Measurements from ENCODE around the gene KRT84.

The KRT84 gene

DNA sequence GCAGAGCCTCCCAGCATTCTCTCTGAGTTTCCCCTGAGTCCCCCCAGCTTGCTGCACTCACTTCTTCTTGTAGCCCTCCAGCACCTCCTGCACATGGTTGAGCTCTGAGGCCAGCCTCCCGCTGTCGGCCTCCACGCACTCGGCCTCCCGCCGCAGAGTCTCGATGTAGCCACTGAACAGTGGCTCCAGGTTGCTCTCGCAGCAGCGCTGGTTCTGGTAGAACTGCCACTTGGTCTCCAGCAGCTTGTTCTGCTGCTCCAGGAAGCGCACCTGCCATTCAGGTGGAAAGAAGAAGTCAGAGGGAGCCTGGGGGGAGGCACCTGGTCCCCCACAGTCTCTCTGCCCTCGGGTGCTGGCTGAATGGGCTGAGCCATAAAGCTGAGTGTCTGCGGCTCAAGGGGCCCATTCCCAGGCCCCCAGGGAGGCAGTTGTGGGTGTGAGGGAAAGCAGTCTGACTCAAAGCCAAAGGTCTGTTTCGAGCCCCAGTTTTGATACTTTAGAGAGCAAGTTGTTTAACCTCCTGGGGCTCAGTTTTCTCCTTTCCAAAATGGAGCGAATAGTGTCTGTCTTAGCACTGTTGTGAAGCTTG lies 20.5 kb downstream of the KRT84 start:
- DNase-seq (ENCODE audit: low read depth), result no peak
- no peak overlapping the region for H3K4me3 ChIP-seq (ENCODE audit: low read depth, low read length)

DNA sequence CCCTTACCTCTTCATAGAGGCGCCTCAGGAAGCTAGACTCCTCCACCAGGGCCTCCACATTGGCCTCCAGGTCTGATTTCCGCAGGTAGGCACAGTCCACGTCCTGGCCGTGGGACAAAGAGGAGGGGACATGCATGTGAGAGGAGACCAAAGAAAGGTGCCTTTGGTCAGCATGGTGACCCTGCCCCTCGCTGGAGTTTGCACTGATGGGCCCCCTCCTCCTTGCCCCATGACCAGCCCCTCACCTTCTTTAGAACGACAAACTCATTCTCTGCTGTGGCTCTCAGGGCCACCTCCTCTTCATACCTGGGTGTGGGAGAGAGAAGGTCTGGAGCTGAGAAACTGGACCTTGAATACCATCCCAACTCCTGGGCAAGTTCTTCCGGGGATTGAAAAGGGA lies 21.4 kb downstream of the KRT84 start:
- DNase-seq (ENCODE audit: low read depth), result no peak
- H3K4me3 ChIP-seq (ENCODE audit: low read depth, low read length), result no peak overlapping the region

DNA sequence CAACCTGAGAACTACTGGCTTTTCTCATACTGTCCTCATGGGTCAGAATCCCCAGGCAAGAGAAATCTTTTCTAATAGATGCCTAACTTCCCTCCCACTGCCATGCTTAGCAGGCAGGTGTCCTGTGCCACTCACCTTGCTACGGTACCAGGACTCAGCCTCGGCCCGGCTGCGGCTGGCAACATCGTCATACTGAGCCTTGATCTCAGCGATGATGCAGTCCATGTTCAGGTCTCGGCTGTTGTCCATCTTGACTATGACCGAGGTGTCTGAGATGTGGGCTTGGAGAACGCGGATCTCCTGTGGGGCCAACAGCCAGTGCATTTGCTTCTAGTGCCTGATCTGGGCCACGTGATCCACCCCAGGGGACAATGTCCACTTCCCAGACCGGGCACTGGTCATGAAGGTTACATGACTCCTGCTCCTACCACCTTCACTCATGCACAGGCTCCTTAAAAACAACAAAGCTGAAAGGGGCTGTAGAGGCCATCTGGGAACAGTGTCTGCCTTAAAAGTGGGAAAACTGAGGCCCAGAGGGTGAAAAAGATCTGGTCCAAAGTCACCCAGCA lies 22.3 kb downstream of the KRT84 start:
- no peak for DNase-seq (ENCODE audit: low read depth)
- H3K4me3 ChIP-seq (ENCODE audit: low read depth, low read length), result no peak overlapping the region

DNA sequence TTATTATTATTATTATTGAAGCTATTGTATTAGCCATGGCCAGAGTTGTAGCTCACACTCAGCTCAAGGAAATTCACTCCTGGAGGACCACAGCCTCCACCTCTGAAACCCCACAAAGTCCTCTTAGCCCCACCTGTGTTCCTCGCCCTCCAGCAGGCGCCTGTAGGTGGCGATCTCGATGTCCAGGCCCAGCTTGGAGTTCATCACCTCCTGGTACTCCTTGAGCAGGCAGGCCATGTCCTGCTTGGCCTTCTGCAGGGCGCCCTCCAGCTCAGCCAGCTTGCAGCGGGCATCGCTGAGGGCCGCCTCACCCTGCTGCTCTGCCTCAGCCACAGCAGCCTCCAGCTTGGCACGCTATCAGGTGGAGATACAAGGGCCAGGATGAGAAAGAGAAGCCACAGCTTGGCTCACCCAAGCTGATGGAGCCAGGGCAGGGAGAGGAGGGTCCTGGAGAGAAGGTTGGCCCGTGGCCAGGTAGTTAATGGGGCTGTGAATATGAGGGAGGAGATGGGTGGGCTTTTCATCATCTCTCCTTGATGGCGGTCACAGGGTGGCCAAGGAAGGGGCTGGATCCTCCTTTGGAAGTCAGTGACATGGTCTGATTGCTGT lies 23.2 kb downstream of the KRT84 start:
- no peak for DNase-seq (ENCODE audit: low read depth)
- no peak overlapping the region for H3K4me3 ChIP-seq (ENCODE audit: low read depth, low read length)

DNA sequence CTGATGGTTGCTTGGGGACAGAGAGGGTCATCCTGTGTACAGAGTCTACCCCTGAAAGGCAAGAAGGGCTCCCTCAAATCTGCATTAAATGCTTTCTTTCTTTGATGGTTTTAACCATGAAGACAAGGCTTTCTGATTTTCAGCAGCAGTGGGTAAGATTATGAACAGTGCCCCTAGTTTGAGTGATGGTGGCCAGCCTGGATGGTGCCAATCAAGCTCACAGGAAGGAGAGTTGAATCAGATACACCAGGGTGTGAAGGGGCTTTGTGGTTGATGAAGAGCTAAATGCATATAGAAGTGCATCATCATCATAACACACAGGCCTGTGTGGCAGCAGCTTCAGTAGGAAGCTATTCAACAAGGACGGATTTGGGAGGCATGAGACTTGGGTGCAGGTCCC lies 23.9 kb downstream of the KRT84 start:
- DNase-seq (ENCODE audit: low read depth), result no peak
- no peak overlapping the region for H3K4me3 ChIP-seq (ENCODE audit: low read depth, low read length)

DNA sequence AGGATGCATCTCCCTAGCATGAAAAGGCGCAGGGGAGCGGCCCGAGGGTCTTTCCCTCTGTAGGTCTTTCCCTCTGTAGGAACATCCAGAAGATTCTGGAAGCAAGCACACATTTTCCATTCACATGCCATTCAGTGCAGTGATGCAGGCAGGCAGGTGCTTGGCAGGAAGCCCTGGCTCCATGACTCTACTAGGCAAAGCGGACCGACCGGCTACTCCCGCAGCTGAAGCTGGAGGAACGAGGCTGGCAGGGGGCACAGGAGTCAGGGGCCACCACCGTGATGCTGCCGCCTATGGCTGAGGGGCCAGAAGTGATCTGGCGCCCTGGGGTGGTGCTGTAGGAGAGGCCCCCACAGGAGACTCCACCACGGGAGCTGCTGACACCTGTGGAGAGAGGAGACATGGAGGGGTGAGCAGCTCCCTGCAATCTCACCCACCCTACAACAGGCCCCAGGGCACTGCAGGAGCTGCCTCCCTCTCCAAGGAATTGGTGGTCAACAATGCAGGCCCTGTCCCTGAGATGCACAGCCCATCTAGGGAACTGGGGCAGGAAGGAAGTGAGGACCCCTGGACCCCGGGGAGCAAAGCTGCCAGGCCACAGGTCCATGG lies 24.7 kb downstream of the KRT84 start:
- no peak for DNase-seq (ENCODE audit: low read depth)
- no peak overlapping the region for H3K4me3 ChIP-seq (ENCODE audit: low read depth, low read length)

DNA sequence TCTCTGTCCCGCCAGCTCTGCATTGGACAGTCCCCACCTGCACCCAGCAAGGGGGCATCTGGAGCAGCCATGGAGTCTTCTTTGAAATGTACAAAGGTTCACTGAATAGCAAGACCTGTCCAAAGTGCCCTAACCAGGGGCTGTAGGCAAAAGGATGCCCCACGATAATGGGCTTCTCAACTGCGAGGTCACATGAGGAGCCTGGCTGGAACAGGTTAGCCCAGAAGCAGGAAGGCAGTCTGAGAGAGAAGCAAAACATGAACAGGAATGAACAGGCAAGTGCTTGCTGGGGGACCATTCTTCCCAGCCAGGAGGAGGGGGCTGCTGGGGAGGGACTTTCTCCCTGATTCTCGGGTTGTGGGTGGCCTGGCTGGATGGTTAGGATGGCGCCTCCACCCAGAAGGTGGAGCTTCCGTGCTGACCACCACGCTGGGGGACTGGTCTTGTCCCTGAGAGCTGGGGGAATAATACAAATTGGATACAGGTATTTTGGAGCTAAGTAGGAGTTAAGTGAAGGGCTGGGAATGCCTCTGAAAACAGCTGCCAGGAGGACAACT lies 25.3 kb downstream of the KRT84 start:
- H3K4me3 ChIP-seq (ENCODE audit: low read depth, low read length), result no peak overlapping the region
- no peak for DNase-seq (ENCODE audit: low read depth)

DNA sequence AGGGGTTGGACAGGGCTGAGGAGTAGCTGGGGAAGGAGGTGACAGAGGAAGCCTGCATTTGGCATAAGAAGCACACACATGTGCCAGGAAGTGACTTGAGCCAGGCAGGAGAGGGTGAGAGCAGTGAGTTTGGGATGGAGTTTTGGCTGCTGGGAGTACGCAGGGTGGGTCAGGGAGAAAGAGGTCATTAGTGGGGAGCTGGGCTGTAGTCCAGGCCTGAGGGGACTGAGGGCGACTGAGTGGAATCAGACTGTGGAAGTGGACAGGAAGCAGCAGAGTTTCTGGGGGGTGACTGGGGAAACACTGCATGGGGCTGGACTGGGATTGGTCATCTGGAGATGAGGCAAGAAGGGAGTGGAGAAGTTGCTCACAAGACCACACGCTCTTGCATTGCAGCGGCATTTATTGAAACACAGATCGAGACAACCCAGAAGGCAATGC lies 25.8 kb downstream of the KRT84 start:
- no peak for DNase-seq (ENCODE audit: low read depth)
- no peak overlapping the region for H3K4me3 ChIP-seq (ENCODE audit: low read depth, low read length)

DNA sequence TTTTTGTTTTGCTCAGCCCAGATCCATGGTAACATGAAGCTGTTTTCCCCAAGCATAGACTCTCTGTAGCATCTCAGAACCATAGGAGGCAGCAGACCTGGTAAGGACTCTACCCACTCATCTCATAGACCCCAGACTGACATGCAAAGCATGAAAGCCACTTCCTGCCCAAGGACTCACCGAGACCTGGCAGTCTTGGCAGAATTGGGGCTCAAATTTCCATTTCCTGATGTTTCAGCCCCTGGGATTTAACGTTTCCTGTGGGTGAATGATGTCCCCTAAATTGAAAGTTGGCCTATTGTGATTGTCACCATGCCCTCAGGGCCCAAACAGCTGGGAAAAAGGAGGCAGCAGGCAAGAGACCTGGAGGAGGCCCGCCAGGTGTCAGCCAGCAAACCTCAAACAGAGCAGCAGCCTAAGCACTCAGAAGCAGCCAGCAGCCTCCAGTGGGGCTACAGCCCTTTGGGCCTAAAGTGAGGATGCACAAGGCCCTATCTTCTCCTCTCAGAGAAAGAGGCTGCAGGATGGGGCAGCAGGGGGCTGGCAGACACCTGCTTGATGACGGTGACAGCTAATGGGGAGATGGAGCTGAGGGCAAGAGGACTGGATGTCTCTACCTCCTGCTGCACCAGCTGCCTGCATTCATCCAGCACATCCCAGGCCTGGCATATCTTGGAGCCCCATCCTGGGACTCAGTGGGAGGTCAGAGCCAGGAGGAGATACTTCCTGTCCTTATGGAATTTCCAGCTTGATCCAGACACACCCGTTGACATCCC lies 26.7 kb downstream of the KRT84 start:
- no peak for DNase-seq (ENCODE audit: low read depth)

DNA sequence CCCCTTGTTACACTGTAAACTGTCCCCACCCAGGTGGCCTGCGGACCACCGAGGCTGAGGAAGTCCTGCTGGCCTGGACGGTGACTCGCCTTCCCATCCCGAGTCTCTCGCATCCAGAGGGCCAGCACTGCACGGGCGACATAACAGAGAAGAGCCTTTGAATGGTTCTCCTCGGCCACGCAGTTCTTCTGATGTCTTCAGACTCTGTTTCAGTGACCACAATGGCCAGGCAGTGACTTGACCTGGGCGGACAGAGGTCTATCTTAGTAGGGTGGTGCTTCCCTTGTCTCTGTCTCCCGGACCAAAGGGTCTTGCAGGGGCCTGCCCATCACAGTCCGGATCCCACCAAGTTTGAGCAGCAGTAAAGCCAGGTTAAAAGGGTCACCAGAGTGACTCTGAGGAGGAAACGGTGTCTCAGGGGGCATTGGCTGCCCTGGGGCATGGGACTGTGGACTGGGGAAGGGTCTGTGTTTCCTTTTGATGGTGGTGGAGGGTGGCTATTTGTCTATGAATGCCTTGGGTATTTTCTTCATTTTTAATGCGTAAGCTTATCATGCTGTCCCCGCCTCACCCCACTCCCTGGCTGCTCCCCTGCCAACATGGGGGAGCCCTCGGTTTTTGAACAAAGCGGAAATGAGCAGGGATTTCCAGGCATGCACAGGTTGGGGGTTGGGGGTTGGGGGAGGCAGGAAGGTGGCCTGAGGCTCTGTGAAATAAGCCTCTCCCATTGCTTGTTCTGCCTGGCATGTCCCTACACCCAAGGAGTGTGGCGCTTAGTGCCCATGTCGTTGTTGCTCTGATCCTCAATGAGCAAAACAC lies 28.5 kb downstream of the KRT84 start:
- DNase-seq (ENCODE audit: low read depth), result no peak
- H3K4me3 ChIP-seq (ENCODE audit: low read depth, low read length), result no peak overlapping the region

More for the DNA sequence above, 26.7 kb downstream of the KRT84 start:
- H3K4me3 ChIP-seq (ENCODE audit: low read depth, low read length), result no peak overlapping the region

DNA sequence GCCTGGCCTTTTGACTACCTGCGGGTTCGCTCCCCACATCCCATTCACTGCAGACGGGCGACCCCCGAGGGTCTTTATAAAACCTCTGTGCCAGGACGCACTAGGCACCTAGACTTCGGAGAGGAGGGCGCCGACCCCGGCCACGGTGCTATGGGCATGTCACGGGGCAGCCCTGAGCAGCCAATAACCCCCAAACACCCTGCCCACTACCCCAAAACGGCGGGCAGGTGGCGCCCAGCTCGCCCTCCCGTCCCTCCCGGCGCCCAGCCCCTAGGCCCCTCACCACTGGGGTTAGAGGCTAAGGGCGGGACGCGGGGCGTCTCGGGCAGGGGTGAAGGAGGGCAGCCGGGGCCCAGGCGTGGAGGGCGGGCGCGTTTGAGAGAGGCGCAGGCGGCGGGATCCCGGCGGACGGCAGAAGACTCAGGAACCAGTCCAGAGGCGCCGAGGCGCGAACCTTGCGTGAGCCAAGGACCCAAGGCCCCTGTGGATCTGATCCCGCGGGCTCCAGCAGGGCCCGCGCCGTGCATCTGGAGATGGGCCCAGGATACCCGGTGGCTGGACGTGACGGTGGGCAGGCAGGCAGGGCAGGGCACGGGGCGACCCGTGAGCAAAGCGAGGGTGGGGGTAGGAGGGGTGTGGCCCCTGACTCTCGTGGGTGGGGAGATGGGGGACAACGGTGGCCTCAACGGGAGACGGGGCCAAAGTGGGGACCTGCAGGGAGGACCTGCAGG lies 29.3 kb downstream of the KRT84 start:
- no peak overlapping the region for H3K4me3 ChIP-seq (ENCODE audit: low read depth, low read length)
- DNase-seq (ENCODE audit: low read depth), result no peak

DNA sequence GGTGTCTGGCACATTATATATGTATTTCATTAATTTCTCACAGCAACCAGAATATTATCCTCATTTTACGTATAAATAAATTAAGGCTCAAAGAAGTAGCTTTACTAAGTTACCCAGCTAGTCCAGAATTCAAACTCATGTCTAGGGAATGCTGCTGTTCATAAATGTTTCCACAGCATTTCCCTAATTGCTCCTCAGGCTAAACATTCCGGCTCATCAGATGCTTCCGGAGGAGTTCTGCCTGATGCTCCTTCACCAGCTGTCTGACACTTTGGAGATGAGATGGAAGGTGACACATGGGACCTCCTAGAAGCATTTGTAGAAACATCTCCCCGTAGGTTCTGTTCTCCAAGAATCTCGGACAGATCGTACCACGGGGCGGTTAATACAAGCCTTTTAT lies 30.3 kb downstream of the KRT84 start:
- H3K4me3 ChIP-seq (ENCODE audit: low read depth, low read length), result no peak overlapping the region
- no peak for DNase-seq (ENCODE audit: low read depth)

DNA sequence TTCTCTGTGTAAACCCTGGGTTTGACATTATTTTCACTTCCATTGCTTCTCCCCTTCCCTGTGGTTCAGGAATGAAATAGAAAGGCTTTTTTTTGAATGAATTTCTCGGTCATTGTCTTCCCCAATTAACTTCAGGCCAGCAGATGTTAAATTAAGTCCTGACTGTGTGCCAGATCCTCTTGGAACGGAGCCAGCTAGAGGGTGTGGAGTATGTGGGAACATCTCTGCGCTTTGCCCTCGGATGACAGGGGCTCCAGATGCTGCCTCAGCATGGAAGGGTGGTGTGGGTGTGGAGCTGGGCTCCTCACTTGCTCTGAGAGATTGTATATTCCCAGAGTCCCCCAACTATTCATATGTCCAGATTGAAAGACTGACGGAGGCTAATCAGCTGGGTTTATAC lies 31.3 kb downstream of the KRT84 start:
- DNase-seq (ENCODE audit: low read depth), result no peak

DNA sequence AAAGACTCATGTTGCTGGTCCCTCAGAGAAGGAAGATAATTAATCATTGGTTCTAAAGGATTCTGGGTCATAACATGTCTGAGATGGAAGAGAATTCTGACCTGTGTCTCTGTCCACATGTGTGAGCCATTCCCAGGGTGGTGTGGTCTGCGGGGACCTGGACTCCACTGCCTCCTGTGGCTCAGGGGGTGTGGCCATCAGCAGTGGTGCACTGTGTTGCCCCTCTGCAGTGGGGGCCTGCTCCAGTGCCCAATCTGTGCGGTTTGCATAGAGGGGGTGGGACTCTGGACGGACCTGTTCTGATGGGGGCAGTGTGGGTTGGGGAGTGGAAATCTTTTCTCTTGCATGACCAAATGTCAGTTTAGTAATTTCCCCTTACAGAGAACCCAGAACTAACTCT lies 31.7 kb downstream of the KRT84 start:
- no peak overlapping the region for H3K4me3 ChIP-seq (ENCODE audit: low read depth, low read length)
- no peak for DNase-seq (ENCODE audit: low read depth)

More for the DNA sequence above, 31.3 kb downstream of the KRT84 start:
- H3K4me3 ChIP-seq (ENCODE audit: low read depth, low read length), result no peak overlapping the region

DNA sequence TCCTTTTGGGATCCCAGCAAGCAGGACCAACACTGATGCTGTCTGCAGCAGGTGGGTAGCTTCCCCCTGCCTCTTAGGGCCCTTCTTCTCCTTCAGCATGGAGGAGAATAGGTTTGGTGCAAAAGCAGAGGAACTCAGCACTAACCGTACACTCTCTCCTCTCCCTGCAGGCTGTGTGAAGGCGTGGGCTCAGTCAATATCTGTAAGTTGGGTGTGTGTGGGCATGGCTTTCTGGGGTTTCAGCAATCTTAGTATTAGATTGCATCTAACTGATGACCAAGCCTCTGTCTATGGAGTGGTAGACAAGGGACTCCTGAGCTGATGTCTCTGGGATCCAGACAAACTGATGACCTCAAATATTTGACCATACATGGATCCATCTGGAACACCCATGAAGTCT lies 32.5 kb downstream of the KRT84 start:
- DNase-seq (ENCODE audit: low read depth), result no peak
- no peak overlapping the region for H3K4me3 ChIP-seq (ENCODE audit: low read depth, low read length)

DNA sequence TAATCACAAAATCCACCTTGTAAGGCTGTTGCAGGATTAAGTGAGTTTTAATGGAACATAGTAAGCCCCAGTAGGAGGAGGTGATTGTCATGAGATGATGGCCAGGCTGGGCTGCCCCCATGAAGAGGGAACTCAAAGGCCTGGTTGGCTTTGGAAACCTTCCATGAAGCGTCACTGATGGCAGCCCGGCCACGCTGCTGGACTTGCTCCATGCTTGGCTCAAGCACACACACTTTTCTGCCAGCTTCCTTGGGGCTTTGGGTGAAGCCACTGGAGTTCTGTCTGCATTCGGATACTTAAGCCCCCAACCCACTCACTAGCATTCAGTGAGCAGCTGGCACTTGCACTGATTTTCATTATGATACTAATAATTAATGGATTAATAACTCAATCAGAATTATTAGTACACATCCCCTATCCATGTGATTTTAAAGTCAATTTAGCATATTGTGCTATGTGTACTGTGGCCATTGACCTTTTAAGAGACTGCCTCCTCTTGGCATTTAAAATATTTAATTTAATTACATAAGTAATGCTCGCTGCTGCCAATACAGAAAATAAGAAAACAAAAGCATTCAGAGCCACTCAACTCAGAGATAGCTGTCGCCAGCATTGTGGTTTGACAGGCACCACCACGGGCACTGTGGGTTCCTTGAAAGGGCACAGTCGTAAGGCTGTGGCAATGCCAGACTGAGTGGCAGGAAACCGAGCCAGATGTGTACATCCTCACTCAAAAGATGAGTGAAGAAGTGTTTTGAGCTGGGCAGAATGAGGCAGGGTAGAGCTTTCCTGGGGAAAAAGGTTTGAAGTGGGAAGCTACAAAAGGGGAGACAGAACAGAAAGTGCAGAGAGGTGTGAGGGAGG lies 34.0 kb downstream of the KRT84 start:
- DNase-seq (ENCODE audit: low read depth), result no peak
- no peak overlapping the region for H3K4me3 ChIP-seq (ENCODE audit: low read depth, low read length)

DNA sequence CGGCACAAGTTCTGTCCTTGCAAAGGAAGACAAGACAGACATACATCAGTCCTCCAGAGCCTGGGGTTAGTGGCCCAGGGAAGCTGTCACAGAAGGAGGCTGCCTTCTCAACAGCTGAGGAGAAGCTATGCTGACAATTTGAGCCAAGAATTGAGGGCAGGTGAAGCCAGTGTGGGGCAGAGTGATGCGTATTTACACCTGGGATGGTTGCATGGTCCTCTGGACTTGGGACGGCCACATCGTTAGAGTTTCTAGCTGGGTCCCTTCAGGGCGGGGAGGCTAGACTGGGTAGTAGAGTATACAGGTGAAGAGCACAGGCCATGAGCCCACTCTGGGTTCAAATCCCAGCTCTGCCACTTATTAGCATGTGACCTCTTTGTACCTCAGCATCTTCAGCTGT lies 34.7 kb downstream of the KRT84 start:
- DNase-seq (ENCODE audit: low read depth), result no peak
- no peak overlapping the region for H3K4me3 ChIP-seq (ENCODE audit: low read depth, low read length)
